ENCODE results near the gene C1QTNF8. TPM values are rescaled to one million over a fixed set of nuclear protein-coding genes. Genes with fewer than 3 reads are reported as not detected.

Gene C1QTNF8
- polyA plus RNA-seq, 1 donor = not detected

GRCh38 chr16:1060416-1061340, 35.4 kb downstream of the C1QTNF8 start:
- no peak for DNase-seq

DNA sequence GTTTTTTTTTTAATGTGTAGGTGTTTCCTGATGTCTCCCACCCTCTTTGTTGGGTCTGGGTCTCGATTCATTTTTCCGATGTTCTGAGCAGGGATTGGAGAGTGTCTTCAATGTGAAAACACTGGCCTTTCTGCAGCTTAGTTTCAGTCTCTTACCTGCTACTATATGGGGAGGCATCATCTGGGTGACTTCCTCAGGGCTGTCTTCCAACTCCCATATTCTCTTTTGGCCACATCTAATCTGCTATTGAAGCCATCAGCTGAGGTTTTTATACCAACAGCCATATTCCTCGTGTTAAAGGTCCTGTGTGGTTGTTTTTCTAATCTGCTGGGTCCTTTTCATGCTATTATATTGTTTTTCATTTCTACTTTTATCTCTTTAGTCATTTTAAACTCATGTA, 36.7 kb downstream of the C1QTNF8 start:
- DNase-seq = no peak

DNA sequence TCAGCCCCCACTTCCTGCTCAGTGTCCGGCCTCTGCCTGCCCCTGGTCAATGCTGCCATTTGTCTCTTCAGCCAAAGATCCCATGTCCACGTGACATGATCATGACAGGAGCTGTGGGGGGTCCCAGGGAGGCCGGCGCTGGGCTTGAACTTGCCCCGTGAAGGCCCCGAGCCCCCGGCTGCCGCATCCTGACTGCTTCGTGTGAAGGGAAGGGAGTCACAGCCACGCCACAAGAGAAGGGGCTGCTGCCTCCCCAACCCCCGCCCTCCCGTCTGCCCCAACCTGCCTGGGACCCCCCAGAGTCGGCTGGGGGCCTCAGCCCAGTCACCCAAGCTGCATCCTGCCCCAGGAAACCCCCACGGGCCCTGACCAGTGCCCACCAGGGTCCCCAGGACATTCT, 37.8 kb downstream of the C1QTNF8 start:
- DNase-seq = no peak

DNA sequence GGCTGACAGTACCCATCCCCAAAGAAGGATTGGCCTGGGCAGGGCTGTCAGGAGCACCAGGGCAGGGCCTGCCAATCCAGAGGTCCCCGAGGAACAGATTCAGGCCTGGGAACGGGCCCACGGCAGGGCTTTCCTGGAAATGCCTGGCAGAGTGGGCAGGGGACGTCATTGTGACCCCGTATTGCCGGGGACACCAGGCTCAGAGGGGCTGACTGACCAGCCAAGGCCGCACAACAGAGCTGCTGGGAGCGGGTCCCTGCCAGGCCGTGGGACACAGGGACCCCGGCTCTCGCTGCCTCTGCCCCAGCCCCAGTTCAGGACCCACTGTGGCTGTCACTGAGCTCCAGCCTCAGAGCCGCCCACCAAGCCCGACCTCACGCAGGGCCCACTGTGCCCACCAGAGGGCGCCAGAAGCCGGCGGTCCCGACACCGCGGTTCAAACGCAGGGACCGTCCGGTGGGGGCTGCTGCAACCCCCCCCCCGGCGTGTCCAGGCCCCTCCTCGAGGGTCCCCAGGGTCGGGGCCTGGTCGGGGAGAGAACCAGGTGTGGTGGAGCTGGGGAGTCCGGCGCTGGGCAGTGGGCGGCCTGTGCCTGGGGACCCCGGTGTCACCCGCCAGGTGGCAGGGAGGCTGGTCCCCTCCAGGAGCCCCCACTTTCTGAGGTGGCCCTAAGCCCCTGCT, 38.7 kb downstream of the C1QTNF8 start:
- no peak for DNase-seq

GRCh38 chr16:1056196-1056595, 39.8 kb downstream of the C1QTNF8 start:
- DNase-seq = no peak

GRCh38 chr16:1055557-1055924, 40.5 kb downstream of the C1QTNF8 start:
- no peak for DNase-seq

- DNase-seq = no peak
Observed at GRCh38 chr16:1054660-1055556, 41.1 kb downstream of the C1QTNF8 start.

DNA sequence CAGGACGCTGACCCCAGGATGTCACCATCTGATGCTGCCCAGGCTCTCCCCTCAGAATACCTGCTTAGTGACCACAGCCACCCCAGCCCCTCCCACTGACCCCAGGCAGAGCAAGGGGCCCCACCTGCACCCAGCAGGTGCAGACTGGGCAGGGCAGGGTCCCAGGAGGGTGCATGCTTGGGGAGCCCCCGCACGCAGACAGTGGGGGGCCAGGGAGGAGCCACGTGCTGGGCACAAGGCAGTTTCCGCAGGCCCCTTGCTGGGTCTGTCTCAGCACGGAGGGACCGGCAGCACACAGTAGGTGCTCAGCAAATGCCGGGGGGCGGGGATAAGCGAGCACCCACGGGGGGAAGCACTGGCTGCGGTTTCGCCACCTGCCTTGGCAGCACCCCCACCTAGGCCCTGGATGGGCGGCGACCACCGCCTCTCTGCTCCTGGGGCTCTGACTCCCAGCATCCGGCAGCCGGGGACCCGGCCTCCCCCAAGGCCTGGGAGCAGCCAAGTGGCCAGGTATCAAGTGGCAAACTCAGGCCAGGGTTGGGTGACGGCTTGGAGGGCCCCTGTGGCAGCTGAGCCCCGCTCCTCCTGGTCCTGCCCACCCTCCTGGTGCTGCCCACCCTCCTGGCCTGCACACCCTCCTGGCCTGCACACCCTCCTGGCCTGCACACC, 42.2 kb downstream of the C1QTNF8 start:
- no peak for DNase-seq

DNA sequence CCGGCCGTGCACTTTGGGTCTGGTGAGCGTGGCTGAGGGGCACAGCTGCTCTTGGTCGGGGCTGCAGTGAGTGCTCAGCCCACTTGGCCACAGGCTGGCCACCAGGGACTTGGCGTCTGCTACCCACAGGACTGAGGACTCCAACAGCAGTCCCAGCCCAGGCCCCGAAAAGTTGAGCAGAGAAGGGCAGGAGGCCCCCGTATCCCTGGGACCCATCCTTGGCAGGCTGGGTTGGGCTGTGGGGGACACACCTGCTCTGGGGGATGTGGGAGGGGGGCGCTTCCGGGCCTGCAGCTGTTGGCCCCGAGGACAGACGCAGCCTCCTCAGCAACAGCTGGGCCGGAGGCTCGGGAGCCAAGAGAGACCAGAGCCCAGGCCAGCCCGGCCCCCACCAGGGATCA, 42.9 kb downstream of the C1QTNF8 start:
- no peak for DNase-seq

DNA sequence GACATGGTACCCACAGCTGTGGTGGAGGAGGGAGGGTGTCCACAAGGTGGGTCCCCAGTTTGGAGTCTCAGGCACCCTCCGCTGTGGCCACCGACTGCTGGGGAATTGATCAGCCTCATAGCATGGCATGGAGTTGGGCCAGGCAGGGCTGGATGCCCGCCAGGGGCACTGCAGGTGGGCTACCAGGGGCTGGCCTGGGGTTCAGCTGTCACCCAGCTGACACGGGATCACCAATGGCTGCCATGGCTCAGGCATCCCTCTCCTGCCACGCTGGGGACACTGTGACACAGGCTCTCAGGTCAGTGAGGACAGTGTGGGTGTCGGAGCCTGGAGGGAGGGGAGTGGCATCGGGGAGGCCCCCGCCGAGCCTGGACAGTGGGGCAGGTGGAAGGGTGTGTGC, 43.3 kb downstream of the C1QTNF8 start:
- DNase-seq = no peak

GRCh38 chr16:1051446-1051845, 44.6 kb downstream of the C1QTNF8 start:
- DNase-seq = no peak

- no peak for DNase-seq
Observed at GRCh38 chr16:1050921-1051320, 45.1 kb downstream of the C1QTNF8 start.

DNA sequence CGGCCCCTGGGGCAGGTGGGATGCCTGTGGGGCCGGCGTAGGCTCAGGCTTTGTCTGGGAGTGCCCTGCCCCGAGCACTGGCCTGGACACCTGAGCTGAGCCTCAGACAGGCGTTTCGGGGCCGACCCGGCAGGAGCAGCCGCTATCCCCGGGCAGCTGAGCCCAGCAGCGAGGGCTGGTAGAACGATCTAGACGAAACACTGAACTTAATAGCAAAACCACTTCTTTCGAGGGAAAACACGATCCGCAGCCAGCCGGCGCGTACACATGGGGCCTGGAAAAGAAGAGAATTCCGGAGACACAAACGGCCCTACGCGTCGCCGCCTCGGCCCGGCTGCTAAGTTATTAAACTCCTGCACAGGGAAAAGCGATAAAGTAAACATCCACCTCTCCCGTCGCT, 45.5 kb downstream of the C1QTNF8 start:
- no peak for DNase-seq

GRCh38 chr16:1049976-1050247, 46.1 kb downstream of the C1QTNF8 start:
- DNase-seq = no peak

DNA sequence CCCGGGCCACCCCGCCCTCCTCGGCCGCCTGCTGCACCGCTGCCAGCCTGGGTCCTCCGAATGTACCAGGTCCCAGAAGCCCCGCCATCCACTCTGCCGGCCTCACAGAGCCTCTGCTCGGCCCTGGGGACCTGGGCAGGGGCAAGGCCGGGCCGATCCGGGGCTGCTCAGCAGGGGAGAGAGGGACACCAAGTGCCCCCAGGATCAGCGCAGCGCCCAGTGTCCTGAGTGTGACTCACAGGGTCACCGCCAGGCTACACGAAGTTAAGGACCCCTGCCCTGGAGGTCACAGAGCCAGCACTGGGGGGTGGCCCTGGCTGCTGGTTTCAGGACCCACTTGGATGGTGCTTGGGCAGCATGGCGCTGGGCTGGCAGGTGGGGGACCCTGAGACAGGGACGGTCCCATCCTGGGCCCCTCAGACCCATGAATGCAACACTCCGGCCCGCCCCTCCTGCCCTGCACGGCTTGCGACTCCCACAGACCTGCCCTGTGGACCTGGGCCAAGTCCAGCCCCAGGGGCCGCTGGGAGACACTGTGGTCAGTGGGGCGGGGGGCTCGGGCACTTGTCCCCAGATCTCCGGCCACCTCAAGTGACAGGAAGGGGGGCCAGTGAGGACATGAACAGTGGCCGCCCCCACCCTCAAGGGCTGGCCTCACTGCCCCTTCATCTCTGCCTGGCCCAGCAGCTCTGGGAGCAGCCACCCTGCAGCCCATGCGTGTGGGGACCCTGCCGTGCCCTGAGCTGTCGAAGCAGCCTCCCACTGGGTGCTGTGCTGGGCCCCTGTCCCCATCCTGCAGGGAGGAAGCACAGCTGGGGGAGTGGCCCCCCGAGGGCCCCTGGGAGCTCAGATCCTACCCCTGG, 46.7 kb downstream of the C1QTNF8 start:
- DNase-seq = no peak

DNA sequence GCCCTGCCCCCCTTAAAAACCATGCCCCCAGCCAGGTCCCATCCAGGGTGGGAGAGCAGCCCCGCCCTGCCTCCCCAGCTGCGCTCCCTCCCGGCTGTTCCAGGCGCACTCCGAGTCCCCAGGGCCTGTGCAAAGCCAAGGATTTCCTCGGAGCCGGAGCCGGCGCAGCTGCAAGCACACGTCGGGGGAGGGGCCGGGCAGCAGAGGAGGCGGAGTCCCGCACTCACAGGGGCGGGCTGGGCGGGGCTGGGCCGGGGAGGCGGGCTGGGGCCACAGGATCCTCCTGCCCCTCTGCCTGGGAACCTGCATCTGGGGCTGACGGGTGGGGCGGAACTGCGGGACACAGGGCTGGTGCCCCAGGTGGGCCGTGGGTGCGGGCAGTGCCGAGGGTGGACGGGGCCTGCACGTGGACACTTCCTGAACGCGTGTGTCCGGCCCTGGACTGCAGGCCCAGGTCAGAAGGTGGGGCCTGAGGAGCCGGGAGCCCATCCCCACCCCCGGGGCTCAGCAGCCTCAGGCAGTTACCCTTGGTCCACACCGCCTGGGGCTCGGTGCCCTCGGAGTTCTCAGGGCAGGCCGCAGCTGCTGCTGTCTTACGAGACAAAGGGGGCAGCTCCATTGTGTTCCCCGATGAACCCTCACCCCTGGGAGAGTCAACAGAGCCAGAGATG, 47.5 kb downstream of the C1QTNF8 start:
- DNase-seq = peak; percentile 62

DNA sequence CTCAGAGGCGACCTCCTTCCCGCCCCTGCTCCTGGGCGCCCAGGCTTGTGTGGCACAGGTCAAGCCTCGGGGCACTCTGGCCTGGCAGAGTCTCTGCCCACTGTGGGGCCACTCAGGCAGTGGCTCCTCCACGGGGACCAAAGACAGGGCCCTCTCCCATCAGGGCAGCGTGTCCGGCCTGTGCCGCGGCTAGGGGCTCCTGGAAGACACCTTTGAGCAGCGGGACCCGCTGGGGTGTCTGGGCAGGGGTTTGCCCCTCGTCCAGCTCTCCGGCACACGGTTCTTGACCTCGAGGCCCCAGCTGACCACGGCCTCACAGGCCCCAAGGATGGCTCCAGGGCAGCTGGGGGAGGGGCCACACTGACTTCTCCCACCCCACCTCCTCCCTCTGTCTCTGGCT, 48.2 kb downstream of the C1QTNF8 start:
- no peak for DNase-seq

DNA sequence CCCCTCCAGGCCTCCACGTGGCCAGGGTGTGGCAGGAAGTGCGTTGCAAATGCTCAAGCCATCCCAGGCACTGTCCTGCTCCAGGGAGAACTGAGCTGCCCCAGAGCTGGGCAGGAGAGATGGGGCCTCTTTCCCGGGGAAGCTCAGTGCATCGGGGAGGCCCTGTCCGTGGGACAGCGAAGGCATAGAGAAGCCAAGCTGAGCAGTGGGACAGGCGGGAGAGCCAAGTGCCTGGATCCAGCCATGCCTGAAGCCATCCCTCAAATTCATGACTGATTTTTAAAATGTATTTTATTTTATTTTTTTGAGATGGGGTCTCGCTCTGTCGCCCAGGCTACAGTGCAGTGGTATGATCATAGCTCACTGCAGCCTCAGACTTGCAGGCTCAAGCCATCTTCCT, 48.9 kb downstream of the C1QTNF8 start:
- DNase-seq = no peak

DNA sequence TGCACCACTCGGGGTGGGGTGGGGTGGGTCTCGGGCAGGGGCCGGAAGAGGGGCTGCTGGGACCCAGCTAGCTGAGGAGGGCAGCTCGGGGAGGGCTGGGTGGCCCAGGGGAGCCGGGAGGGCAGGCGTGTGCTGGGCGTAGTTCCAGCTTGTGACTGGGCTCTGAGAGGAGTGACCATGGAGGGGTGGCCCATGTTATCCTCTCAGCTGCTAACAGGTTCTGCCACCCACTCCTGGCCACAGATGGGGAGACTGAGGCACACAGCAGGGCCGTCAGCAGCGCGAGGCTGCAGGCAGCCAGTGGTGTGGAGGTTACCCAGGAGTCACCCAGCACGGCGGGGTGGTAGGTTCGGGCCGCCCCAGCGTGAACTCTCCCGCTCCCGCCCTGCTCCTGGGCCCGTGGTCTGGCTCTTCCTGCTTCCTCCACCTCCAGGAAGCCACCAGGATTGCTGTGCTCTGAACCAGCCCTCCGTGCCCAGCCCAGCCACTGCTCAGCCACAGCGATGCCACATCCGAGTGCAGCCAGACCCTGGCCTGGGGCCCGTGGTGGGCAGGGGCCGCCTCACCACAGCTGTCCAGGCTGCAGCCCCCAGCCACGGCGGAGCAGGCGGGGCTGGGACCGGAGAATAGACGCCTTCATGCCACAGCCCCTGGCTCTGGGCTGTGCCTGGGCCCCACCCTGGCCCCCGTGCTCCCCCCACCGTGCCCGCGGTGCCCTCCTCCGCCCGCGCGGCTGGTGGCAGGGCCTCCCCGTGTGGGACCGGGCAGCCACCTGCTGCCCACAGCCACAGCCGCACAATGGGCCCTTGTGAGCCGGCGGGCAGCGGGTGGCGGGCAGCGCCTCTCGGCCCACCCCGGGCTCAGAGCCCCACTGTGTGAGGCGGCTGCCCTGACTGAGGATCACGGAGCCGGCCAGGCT, 49.8 kb downstream of the C1QTNF8 start:
- no peak for DNase-seq

Measured in left kidney (tissue), 2 donors.